ENCODE measurements around the gene SLX4IP.

GRCh38 chr20:10463622-10464021 is 28.5 kb downstream of the SLX4IP start:
- no peak for TF ChIP-seq CTCF (IDR thresholded peaks at IDR 0.05 in 8 of 11, conservative IDR thresholded peaks at IDR 0.05 in 3 of 11)
- TF ChIP-seq POLR2A (IDR thresholded peaks at IDR 0.05) = no peak
- TF ChIP-seq POLR2AphosphoS5 (IDR thresholded peaks at IDR 0.05) = no peak
